Kidney glomerular epithelial cell (primary cell): ENCODE results near the gene TJP1.
A peak's percentile ranks its signal among the peaks of the same experiment; 100 is the strongest.
"Not testable (repeated sequence)": the region's sequence is repeated elsewhere in the genome, so short reads cannot be mapped to it uniquely, and the experiment has no call there.

ENCODE experiments used
- DNase-seq: peaks from one replicate; lab custom pipeline; 2025; lab: John Stamatoyannopoulos, UW

Gene TJP1

DNA sequence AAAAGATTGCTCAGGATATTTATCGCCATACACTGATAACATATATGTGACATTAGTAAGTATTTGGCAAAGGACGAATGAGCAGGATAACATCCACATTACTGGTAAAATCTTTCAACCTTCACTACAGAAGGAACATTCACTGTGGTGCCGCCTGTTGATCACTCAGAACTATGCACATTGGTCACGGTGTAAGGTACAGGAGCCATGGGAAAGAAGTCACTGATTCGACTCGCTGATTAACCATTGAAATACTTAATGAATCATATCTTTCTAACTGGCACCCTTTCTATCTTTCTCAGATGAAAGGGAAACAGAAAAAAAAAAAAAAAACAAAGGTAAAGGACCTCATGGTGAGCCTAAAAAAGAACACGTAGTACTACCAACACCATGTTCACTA lies 68.8 kb downstream of the TJP1 start:
- no peak for DNase-seq

DNA sequence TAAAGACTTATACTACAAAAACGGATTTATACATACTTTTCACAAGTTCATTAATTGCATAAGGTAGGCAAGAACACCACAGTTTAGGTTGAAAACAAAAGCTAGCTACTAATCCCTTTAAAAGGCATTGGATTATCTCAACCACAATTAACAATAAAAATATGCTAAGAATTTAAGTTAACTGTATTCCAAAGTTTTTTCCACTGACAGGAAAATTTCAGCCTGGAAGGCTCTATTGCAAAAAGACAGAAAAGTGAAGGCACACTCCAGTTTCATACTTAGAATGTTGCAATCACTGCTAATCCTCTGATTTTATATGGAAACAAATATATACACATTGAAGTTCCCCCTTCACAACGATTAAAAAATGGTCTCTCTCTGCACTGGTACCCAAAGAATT lies 71.5 kb downstream of the TJP1 start:
- DNase-seq = no peak

DNA sequence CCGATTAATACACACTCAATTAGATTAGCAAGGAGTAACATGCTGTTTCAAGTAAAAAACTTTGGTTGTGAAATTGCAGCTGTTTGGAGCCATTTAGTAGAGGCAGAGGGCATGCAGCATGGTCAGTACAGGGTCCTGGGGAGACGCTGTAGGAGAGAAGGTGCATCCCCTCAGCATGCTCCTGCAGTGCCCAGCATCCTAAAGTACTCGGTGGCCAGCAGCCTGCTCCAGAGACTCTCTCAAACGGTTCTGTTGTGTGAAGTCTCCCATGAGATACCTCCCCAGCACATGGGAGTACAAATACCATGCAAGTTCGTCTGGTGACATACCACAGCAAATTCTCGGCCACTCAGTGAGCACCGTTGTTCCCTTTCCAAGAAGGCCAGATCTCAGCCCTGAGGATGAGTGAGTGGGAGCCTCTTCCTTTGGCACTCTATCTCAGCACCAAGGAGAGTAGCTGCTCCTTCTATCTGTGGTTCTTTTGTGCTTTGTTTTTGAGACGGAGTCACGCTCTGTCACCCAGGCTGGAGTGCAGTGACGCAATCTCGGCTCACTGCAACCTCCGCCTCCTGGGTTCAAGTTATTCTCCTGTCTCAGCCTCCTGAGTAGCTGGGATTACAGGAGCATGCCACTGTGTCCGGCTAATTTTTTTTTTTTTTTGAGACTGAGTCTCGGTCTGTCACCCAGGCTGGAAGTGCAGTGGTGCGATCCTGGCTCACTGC lies 72.7 kb downstream of the TJP1 start:
- DNase-seq = peak; percentile 19

GRCh38 chr15:29747837-29748417 lies 74.3 kb downstream of the TJP1 start:
- DNase-seq = no peak

- DNase-seq = no peak
Measured at GRCh38 chr15:29743475-29743874, 78.8 kb downstream of the TJP1 start.

- no peak for DNase-seq
Measured at GRCh38 chr15:29740692-29741311, 81.5 kb downstream of the TJP1 start.

GRCh38 chr15:29736744-29737020 lies 85.6 kb downstream of the TJP1 start:
- DNase-seq = peak; percentile 56

GRCh38 chr15:29736012-29736743 lies 86.1 kb downstream of the TJP1 start:
- DNase-seq = no peak

GRCh38 chr15:29734917-29735572 lies 87.2 kb downstream of the TJP1 start:
- DNase-seq = peak; percentile 70

DNA sequence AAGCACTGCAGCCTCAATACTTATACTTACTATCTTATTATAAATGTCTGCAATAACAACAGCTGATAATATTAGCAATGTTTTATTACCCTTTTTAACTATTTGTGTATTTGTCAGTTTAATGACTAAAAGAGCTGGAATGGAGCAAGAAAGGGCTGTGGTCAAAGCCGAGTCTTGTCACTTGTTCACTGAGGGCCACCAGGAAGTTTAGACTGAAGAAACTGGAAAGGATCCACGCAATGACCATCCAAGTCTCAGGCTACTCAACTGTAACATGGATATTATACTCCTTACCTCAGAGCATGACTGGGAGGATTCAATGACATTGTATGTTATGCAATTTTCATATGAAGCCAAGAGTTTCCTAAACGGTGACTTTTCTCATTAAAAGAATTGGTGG lies 90.4 kb downstream of the TJP1 start:
- DNase-seq = no peak

DNA sequence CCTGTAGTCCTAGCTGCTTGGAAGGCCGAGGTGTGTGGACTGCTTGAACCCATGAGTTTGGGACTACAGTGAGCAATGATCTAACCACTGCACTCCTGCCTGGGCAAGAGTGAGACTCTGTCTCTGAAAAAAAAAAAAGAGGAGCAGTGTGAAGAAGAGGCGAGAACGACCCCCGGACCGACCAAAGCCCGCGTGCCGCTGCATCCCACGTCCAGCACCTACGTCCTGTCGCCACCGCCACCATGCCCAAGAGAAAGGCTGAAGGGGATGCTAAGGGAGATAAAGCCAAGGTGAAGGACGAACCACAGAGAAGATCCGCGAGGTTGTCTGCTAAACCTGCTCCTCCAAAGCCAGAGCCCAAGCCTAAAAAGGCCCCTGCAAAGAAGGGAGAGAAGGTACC lies 91.8 kb downstream of the TJP1 start:
- not testable (repeated sequence) for DNase-seq

DNA sequence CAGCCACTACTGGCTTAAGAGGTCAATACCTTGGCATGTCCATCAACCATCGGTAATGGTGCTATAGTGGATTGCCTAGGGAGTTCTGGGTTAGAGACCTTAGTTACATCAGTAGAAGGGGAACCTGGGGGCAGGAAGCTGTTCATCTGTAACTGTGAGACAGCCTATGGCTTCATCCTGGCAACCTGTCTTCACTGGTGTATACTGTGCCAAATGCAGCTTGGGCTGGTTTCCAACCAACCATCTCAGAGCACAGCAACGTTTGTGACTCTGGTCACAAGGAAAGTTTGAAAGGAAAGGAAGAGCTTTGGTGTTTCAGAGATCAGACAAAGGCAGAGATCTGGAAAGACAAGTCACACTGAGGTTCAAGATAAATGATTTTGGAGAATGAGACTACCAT lies 93.8 kb downstream of the TJP1 start:
- DNase-seq = no peak

- no peak for DNase-seq
Measured at GRCh38 chr15:29727871-29728270, 94.4 kb downstream of the TJP1 start.

GRCh38 chr15:29726553-29726952 lies 95.7 kb downstream of the TJP1 start:
- DNase-seq = no peak

DNA sequence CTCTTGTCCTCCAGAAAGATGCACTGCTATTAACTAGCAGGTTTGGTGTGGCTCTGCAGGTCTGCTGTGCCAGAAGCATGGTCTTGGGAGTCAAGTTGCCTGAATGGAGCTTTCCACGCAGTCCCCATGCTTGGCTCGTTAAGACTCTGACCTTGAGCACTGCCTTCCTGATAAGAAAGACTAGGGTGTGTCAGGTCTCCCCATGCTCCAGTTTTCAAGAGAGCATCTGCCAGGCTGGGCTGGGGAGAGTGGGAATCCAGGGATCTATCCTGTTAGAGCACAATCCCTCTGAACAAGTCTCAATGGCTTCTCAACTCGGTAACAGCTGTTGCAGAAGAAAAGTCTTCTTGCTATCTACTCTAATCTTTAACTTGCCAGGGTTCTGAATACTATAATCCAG lies 98.2 kb downstream of the TJP1 start:
- no peak for DNase-seq

GRCh38 chr15:29713784-29714183 lies 108.5 kb downstream of the TJP1 start:
- no peak for DNase-seq

DNA sequence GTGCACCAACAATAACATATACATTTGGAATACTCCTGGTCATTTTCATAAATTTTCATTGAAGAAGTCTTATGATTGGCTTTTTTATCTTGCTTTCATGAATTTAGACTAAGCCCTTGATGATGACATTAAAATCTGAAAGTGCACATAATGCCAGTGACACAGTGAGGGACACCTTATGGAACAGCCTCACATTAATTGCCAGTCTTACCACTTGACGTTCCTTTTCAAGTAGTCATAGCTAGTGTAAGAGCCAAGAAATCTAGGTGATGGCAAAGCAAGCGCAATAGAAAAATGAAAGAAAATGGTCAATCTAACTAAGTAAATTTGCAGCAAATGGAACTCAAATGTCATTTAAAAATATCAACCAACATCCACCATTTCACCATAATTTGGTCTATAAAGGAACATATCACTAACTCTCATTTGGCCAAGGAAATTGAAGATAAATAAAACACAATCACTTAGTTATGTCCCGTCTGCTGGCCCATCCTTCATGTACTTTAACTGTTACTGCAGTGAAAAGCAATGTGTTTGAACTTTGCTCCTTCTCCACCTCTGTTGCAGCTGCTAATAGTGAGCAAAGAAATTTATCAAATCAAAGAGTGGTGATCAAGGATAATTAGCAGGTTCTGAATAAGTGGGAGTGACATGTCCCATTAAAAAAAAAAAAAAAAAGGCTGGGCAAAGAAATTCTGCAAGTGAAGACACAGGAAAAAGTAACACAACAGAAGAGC lies 110.0 kb downstream of the TJP1 start:
- no peak for DNase-seq

DNA sequence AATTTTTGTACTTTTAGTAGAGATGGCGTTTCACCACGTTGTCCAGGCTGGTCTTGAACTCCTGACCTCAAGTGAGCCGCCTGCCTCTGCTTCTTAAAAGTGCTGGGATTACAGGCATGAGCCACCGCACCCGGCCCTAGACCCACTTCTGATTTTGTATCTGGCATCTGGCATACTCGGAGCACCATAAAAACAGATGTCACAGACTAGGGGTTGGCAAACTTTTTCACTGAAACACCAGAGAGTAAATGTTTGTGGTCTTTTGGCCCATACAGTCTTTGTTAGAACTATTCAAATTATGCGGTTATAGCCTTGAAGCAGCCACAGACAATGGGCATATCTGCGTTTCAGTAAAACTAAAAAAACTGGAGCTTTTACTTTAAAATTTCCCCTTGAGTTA lies 110.7 kb downstream of the TJP1 start:
- no peak for DNase-seq

- DNase-seq = no peak
Measured at GRCh38 chr15:29708519-29708918, 113.7 kb downstream of the TJP1 start.

GRCh38 chr15:29704950-29705597 lies 117.2 kb downstream of the TJP1 start:
- no peak for DNase-seq

DNA sequence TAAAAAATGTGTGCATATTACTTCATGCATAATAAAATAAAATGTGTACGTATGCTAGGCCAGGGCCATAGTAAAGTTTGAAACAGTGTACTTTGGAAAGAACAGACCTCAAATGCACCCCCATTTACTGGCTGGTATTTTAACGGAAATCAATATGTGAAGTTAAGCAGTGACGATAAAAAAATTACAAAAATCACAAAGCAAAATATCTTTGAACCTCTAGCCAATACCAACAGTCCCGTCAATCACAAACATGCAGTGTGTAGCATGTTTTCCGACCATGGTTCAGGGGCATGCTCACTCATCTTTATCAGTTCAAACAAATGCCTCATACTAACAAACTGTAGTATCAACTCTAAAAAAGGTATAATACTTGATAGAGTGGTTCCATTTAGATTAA lies 121.1 kb downstream of the TJP1 start:
- no peak for DNase-seq
